ENCODE measurements around the gene MON1B. TPM values are rescaled to one million over a fixed set of nuclear protein-coding genes. Genes with fewer than 3 reads are reported as not detected.
A peak's percentile ranks its signal among the peaks of the same experiment; 100 is the strongest.

MON1B gene
- total and polyA plus RNA-seq, 2 of the 13 experiments (the other 11 are each of a cell fraction or from before 2014, with no cell fraction given) = 13.4 to 15.6 TPM

DNA sequence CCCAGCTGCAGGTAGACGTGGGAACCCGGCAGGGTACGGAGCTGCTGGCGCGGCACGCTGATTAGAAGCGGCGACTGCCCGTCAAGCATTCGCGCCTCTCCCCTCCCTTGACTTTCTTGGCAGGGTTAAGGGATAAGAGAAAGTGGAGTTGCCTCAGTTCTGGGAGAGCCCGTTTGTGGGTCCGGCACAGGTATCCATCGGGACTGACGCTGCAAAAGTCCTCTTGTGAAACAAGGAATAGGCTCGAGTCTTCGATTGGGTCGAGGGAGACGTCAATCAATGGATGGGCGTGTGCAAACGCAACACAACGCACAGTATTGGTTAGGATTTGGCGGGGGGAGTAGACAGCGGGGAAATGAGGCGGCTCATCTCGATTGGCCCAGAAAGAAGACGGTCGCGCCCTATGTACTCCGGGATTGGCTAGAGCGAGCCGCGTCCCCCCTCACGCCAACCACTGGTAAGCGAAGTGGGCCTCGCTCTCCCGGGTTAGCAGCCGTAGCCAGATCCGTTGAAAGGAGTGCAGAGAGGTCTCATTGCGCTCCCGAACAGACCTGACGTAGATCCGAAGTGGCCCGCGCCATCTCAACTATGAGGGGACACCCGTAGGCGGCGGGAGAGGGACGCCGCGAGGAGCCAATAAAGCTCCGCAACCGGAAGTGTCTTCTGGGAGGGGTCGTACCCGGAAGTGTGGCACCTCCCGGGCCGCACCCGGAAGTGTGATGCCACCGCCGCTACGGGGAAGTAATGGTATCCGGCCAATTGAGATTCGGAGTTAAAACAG lies at the start of gene MON1B (continued):
- TF ChIP-seq SMC3 (IDR thresholded peaks at IDR 0.05; ENCODE audit: low read length) (0 out of 2 replicates have a peak, but pooled peaks have one; percentile 16), MIER2 (CRISPR knock-in tag; IDR thresholded peaks at IDR 0.05) (peak; percentile 46; the same call in 1 of the 2 replicates), TCF7L2 (IDR thresholded peaks at IDR 0.05; ENCODE audit: low read depth, low read length) (no peak), KLF16 (CRISPR knock-in tag; IDR thresholded peaks at IDR 0.05) (peak in 1 of 2 experiments; percentile 61; a peak in 1 of 4 replicates), MAF1 (CRISPR knock-in tag; IDR thresholded peaks at IDR 0.05; ENCODE audit: borderline replicate concordance) (peak; percentile 66; the same call in 1 of the 2 replicates), RFXANK (CRISPR knock-in tag; IDR thresholded peaks at IDR 0.05) (0 out of 2 replicates have a peak, but pooled peaks have one; percentile 22), ZNF550 (CRISPR knock-in tag; IDR thresholded peaks at IDR 0.05; ENCODE audit: borderline replicate concordance) (no peak), ZNF460 (CRISPR knock-in tag; IDR thresholded peaks at IDR 0.05; ENCODE audit: borderline replicate concordance) (no peak), ZNF350 (CRISPR knock-in tag; IDR thresholded peaks at IDR 0.05; ENCODE audit: borderline replicate concordance, low read depth) (peak; percentile 82; the same call in 1 of the 2 replicates), ZNF547 (CRISPR knock-in tag; IDR thresholded peaks at IDR 0.05) (peak; percentile 76; the same call in 1 of the 2 replicates), NR2F1 (CRISPR knock-in tag; IDR thresholded peaks at IDR 0.05) (no peak), XBP1 (CRISPR knock-in tag; IDR thresholded peaks at IDR 0.05) (no peak)
- TF ChIP-seq, protein P1, sequence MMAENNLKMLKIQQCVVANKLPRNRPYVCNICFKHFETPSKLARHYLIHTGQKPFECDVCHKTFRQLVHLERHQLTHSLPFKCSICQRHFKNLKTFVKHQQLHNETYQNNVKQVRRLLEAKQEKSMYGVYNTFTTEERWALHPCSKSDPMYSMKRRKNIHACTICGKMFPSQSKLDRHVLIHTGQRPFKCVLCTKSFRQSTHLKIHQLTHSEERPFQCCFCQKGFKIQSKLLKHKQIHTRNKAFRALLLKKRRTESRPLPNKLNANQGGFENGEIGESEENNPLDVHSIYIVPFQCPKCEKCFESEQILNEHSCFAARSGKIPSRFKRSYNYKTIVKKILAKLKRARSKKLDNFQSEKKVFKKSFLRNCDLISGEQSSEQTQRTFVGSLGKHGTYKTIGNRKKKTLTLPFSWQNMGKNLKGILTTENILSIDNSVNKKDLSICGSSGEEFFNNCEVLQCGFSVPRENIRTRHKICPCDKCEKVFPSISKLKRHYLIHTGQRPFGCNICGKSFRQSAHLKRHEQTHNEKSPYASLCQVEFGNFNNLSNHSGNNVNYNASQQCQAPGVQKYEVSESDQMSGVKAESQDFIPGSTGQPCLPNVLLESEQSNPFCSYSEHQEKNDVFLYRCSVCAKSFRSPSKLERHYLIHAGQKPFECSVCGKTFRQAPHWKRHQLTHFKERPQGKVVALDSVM (CRISPR knock-in tag; IDR thresholded peaks at IDR 0.05) = no peak
- TF ChIP-seq, protein P2, sequence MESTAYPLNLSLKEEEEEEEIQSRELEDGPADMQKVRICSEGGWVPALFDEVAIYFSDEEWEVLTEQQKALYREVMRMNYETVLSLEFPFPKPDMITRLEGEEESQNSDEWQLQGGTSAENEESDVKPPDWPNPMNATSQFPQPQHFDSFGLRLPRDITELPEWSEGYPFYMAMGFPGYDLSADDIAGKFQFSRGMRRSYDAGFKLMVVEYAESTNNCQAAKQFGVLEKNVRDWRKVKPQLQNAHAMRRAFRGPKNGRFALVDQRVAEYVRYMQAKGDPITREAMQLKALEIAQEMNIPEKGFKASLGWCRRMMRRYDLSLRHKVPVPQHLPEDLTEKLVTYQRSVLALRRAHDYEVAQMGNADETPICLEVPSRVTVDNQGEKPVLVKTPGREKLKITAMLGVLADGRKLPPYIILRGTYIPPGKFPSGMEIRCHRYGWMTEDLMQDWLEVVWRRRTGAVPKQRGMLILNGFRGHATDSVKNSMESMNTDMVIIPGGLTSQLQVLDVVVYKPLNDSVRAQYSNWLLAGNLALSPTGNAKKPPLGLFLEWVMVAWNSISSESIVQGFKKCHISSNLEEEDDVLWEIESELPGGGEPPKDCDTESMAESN (CRISPR knock-in tag; conservative IDR thresholded peaks at IDR 0.05) = peak; percentile 71
- TF ChIP-seq, protein P3, sequence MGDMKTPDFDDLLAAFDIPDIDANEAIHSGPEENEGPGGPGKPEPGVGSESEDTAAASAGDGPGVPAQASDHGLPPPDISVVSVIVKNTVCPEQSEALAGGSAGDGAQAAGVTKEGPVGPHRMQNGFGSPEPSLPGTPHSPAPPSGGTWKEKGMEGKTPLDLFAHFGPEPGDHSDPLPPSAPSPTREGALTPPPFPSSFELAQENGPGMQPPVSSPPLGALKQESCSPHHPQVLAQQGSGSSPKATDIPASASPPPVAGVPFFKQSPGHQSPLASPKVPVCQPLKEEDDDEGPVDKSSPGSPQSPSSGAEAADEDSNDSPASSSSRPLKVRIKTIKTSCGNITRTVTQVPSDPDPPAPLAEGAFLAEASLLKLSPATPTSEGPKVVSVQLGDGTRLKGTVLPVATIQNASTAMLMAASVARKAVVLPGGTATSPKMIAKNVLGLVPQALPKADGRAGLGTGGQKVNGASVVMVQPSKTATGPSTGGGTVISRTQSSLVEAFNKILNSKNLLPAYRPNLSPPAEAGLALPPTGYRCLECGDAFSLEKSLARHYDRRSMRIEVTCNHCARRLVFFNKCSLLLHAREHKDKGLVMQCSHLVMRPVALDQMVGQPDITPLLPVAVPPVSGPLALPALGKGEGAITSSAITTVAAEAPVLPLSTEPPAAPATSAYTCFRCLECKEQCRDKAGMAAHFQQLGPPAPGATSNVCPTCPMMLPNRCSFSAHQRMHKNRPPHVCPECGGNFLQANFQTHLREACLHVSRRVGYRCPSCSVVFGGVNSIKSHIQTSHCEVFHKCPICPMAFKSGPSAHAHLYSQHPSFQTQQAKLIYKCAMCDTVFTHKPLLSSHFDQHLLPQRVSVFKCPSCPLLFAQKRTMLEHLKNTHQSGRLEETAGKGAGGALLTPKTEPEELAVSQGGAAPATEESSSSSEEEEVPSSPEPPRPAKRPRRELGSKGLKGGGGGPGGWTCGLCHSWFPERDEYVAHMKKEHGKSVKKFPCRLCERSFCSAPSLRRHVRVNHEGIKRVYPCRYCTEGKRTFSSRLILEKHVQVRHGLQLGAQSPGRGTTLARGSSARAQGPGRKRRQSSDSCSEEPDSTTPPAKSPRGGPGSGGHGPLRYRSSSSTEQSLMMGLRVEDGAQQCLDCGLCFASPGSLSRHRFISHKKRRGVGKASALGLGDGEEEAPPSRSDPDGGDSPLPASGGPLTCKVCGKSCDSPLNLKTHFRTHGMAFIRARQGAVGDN (CRISPR knock-in tag; IDR thresholded peaks at IDR 0.05) = peak; percentile 88
- TF ChIP-seq, protein P4, sequence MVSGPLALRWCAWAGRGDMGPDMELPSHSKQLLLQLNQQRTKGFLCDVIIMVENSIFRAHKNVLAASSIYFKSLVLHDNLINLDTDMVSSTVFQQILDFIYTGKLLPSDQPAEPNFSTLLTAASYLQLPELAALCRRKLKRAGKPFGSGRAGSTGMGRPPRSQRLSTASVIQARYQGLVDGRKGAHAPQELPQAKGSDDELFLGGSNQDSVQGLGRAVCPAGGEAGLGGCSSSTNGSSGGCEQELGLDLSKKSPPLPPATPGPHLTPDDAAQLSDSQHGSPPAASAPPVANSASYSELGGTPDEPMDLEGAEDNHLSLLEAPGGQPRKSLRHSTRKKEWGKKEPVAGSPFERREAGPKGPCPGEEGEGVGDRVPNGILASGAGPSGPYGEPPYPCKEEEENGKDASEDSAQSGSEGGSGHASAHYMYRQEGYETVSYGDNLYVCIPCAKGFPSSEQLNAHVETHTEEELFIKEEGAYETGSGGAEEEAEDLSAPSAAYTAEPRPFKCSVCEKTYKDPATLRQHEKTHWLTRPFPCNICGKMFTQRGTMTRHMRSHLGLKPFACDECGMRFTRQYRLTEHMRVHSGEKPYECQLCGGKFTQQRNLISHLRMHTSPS (CRISPR knock-in tag; IDR thresholded peaks at IDR 0.05; ENCODE audit: low read depth) = peak; percentile 16; the same call in 1 of the 2 replicates
- TF ChIP-seq, protein P5, sequence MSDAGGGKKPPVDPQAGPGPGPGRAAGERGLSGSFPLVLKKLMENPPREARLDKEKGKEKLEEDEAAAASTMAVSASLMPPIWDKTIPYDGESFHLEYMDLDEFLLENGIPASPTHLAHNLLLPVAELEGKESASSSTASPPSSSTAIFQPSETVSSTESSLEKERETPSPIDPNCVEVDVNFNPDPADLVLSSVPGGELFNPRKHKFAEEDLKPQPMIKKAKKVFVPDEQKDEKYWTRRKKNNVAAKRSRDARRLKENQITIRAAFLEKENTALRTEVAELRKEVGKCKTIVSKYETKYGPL (CRISPR knock-in tag; IDR thresholded peaks at IDR 0.05) = 0 out of 2 replicates have a peak, but pooled peaks have one; percentile 9
